Ascending aorta (tissue), 2 donors: ENCODE results near the gene FBXO44. TPM values are rescaled to one million over a fixed set of nuclear protein-coding genes. Genes with fewer than 3 reads are reported as not detected.

ENCODE experiments used
- DNase-seq, 2 donors: peaks; one replicate each; pipeline ENCODE4 v3.0.0-alpha.2; 2019; ENCODE audit warnings: low spot score in 2 of 2
- H3K27ac ChIP-seq, 2 donors: fragments of 200-600 bp; sonication (generic); one replicate each; pipeline ENCODE4 v1.5.1; 2016 to 2017; ENCODE audit warnings: mild to moderate bottlenecking in 1 of 2
- H3K27me3 ChIP-seq: fragments of 200-600 bp; sonication (generic); one replicate; pipeline ENCODE4 v1.5.1; 2017
- H3K36me3 ChIP-seq, 2 donors: fragments of 200-600 bp; sonication (generic); one replicate each; pipeline ENCODE4 v1.5.1; 2016
- H3K4me1 ChIP-seq, 2 donors: fragments of 200-600 bp; sonication (generic); one replicate each; pipeline ENCODE4 v1.5.1; 2016 to 2017; ENCODE audit warnings: mild to moderate bottlenecking in 1 of 2
- H3K4me3 ChIP-seq, 2 donors: fragments of 200-600 bp; sonication (generic); one replicate each; pipeline ENCODE4 v1.5.1; 2016 to 2017; ENCODE audit warnings: mild to moderate bottlenecking in 1 of 2
- H3K9me3 ChIP-seq, 2 donors: fragments of 200-600 bp; sonication (generic); one replicate each; pipeline ENCODE4 v1.5.1; 2016
- intact Hi-C: fragments of 100-400 bp; cut with DNase I; formaldehyde crosslinking; loops from one replicate; pipeline ENCODE4 v1.15.1; 2023
- total RNA-seq: library from RNA; depleted of rRNA; stranded (reverse); fragments of >200 nt; gene quantifications from one replicate; pipeline ENCODE4 v1.1.0, GENCODE V29; 2016
- TF ChIP-seq, protein P1 (sequence below), 3 experiments: fragments of 200-600 bp in 2 of 3; fragments of 450-650 bp in 1 of 3; sonication (generic) in 2 of 3; IDR thresholded peaks; one replicate each; pipeline ENCODE4 v1.5.1; 2016 to 2019; ENCODE audit warnings: antibody characterized with exemption in 3 of 3, mild to moderate bottlenecking in 1 of 3, moderate library complexity in 1 of 3

Gene FBXO44
- total RNA-seq, 1 donor from 2014 or later = 62.7 TPM

DNA sequence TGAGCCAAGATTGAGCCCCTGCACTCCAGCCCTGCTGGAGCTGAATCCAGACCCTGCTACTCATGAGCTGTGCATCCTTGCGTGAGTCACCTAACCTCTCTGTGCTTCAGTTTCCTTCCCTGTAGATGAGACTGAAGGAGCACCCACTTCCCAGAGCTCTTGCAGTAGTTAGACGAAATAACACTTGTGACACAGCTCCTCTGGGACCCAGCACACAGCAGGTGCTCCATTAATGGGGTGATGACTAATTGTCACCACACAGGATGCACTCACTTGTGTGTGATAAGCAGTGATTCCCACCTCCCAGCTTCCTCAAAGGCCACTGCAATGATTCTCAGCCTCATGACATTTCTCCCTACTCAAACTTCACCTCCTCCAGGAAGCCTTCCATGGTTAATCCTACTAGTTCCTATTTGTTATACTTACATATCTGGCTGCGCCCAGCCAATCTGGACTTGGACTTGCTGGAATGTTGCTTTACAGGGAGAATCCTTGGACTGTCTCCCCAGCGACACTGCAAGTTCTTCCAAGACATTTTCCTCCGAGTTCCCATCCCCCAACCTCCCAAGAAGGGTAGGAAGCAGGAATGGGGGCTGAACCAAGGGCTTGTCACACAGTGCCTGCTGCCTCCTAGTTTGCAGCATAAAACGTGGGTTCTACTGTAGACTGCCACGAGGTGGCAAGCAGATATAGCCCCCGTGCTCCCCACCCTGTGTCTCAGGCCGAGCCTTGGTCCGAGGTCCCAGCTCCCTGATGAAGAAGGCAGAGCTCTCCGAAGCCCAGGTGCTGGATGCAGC is 54.1 kb downstream of the FBXO44 start:
- Histone ChIP-seq H3K9me3 (no peaks in the 10 kb centered on the region), H3K27ac (no peak overlapping the region), H3K4me1 (no peaks in the 10 kb centered on the region), H3K4me3 (no peak overlapping the region), H3K27me3 (no peaks in the 10 kb centered on the region), H3K36me3 (no peaks in the 10 kb centered on the region)
- TF ChIP-seq, protein P1, sequence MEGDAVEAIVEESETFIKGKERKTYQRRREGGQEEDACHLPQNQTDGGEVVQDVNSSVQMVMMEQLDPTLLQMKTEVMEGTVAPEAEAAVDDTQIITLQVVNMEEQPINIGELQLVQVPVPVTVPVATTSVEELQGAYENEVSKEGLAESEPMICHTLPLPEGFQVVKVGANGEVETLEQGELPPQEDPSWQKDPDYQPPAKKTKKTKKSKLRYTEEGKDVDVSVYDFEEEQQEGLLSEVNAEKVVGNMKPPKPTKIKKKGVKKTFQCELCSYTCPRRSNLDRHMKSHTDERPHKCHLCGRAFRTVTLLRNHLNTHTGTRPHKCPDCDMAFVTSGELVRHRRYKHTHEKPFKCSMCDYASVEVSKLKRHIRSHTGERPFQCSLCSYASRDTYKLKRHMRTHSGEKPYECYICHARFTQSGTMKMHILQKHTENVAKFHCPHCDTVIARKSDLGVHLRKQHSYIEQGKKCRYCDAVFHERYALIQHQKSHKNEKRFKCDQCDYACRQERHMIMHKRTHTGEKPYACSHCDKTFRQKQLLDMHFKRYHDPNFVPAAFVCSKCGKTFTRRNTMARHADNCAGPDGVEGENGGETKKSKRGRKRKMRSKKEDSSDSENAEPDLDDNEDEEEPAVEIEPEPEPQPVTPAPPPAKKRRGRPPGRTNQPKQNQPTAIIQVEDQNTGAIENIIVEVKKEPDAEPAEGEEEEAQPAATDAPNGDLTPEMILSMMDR (IDR thresholded peaks at IDR 0.05) = no peak
- DNase-seq = no peak
- intact Hi-C loops = no loop called here

DNA sequence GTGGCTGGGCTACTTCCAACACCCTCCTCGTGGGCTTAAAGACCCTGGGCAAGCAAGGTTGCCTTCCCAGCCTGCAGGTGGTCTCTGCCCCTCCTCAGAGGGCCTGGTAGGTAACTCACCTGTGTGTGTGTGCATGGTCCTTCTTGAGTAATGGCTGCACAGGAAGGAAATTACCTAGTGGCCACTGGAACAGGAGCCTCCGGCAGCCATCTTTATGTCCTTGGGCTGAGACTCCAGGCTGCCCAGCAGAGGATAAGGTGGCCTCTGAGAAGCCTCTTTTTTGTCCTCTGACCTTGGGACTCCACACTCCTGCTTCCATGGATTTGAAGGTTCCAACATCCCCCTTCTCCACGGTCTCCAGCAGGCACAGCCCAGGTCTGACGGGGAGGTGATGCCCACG is 56.8 kb downstream of the FBXO44 start:
- intact Hi-C loops = no loop called here
- H3K4me1 ChIP-seq = no peaks in the 10 kb centered on the region
- no peak overlapping the region for H3K4me3 ChIP-seq
- DNase-seq = no peak
- H3K36me3 ChIP-seq = no peaks in the 10 kb centered on the region
- H3K27me3 ChIP-seq = no peaks in the 10 kb centered on the region
- no peaks in the 10 kb centered on the region for H3K9me3 ChIP-seq
- TF ChIP-seq, protein P1 (IDR thresholded peaks at IDR 0.05) = no peak
- no peak overlapping the region for H3K27ac ChIP-seq

DNA sequence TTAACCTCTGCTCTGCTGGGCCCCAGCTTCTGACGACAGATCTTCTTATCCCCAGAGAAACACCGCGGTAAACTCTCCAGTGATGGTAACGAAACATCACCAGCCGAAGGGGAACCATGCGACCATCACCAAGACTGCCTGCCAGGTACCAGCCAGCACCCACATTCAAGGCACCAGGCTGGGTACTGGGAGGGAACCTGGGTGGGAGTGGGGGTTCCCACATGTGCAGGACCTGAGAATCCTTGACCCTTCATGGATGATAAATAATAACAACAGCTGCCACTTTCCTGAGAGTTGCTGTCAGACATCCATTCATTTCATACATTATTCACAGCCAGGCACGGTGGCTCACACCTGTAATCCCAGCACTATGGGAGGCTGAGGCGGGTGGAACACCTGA is 57.6 kb downstream of the FBXO44 start:
- H3K4me1 ChIP-seq = no peaks in the 10 kb centered on the region
- TF ChIP-seq, protein P1 (IDR thresholded peaks at IDR 0.05) = no peak

More for the DNA sequence above, 57.6 kb downstream of the FBXO44 start:
- H3K9me3 ChIP-seq = no peaks in the 10 kb centered on the region
- H3K27me3 ChIP-seq = no peaks in the 10 kb centered on the region
- intact Hi-C loops = no loop called here
- no peaks in the 10 kb centered on the region for H3K36me3 ChIP-seq
- H3K27ac ChIP-seq = no peak overlapping the region
- no peak overlapping the region for H3K4me3 ChIP-seq
- DNase-seq = no peak

Other genes starting within 250 kb of the FBXO44 start
- not detected for gene DISP3, start 175.7 kb upstream of the FBXO44 start, total RNA-seq
- 6.1 TPM for gene FBXO2, start 448 bp upstream of the FBXO44 start, total RNA-seq
- gene FBXO6, start 9.3 kb downstream of the FBXO44 start, total RNA-seq = 7.9 TPM
- 18.3 TPM for gene MAD2L2, start 26.3 kb downstream of the FBXO44 start, total RNA-seq
- gene DRAXIN, start 36.8 kb downstream of the FBXO44 start, total RNA-seq = 1.8 TPM
- gene AGTRAP, start 81.3 kb downstream of the FBXO44 start, total RNA-seq = 95.6 TPM
- not detected for gene C1orf167, start 107.3 kb downstream of the FBXO44 start, total RNA-seq
- 48.4 TPM for gene MTHFR, start 151.1 kb downstream of the FBXO44 start, total RNA-seq
- gene CLCN6, start 151.3 kb downstream of the FBXO44 start, total RNA-seq = 18.6 TPM
- gene NPPA, start 192.9 kb downstream of the FBXO44 start, total RNA-seq = not detected
- not detected for gene NPPB, start 204.1 kb downstream of the FBXO44 start, total RNA-seq